SU-DHL-6 (cell line): ENCODE measurements around the gene LMBRD2.

ENCODE experiments used
- CTCF ChIP-seq: fragments of 200-600 bp; sonication (generic); IDR thresholded peaks from one replicate; pipeline ENCODE4 v1.5.1; 2017; ENCODE audit warnings: antibody characterized with exemption, mild to moderate bottlenecking, low read length, moderate library complexity; ENCODE audit not compliant: insufficient read depth, poor library complexity, severe bottlenecking
- EZH2phosphoT487 ChIP-seq: fragments of 200-600 bp; sonication (generic), shearing (Covaris generic); conservative IDR thresholded peaks from 2 replicates; pipeline ENCODE4 v1.6.1; 2018; ENCODE audit warnings: mild to moderate bottlenecking, antibody characterized with exemption, low read length, moderate library complexity, mixed read lengths

DNA sequence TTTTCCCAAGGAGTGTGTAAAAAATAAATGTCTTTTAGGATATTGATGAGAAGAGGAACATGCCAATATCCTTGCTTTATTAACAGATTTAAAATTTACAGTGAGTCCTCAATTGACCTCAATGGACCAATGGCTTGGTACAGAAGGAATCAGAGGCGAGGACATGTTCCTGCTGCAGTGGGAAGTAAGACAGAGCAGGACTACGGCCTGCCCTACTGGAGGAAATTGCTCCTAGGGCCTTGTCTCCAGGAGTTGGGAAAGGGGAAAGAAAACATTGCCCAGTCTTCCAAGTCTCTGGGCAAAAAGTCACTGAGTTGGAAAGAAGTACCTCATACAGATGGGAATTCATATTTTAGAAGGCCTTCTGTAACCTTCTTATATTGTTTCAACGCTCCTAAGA is 51.9 kb downstream of the LMBRD2 start:
- no peak for TF ChIP-seq CTCF
- TF ChIP-seq EZH2phosphoT487, result no peak
